Astrocyte (in vitro differentiated cells and primary cell): ENCODE results near the gene TMEM161A. TPM values are rescaled to one million over a fixed set of nuclear protein-coding genes. Genes with fewer than 3 reads are reported as not detected.
A peak's percentile ranks its signal among the peaks of the same experiment; 100 is the strongest.

Source experiments
- DNase-seq: peaks from one replicate; pipeline ENCODE4 v3.0.0-alpha.2; 2010; ENCODE audit warnings: low read depth
- FAIRE-seq: peaks from 2 replicates; lab custom pipeline; 2011; peaks lifted over from hg19 to GRCh38; lab: Jason Lieb, UNC
- H2AFZ ChIP-seq: 2 replicates; pipeline ENCODE4 v1.6.0; 2012; ENCODE audit warnings: low read depth, low read length, inconsistent platforms
- H3K27ac ChIP-seq: 2 replicates; pipeline ENCODE4 v1.5.1; 2011; ENCODE audit warnings: low read depth, low read length, inconsistent platforms
- H3K27me3 ChIP-seq: 2 replicates; pipeline ENCODE4 v1.6.0; 2011; ENCODE audit warnings: low read length, inconsistent platforms; ENCODE audit not compliant: insufficient read depth
- H3K36me3 ChIP-seq: 2 replicates; pipeline ENCODE4 v1.5.1; 2011; ENCODE audit warnings: low read length, inconsistent platforms; ENCODE audit not compliant: insufficient read depth
- H3K4me1 ChIP-seq: 2 replicates; pipeline ENCODE4 v1.5.1; 2011; ENCODE audit warnings: low read length, inconsistent platforms; ENCODE audit not compliant: insufficient read depth
- H3K4me2 ChIP-seq: 2 replicates; pipeline ENCODE4 v1.6.0; 2012; ENCODE audit warnings: low read length, inconsistent platforms
- H3K4me3 ChIP-seq: 2 replicates; pipeline ENCODE4 v1.5.1; 2011; ENCODE audit warnings: low read depth, mild to moderate bottlenecking, low read length, inconsistent platforms; ENCODE audit not compliant: insufficient read depth
- H3K79me2 ChIP-seq: 2 replicates; pipeline ENCODE4 v1.6.0; 2012; ENCODE audit warnings: mild to moderate bottlenecking, low read length, inconsistent platforms; ENCODE audit not compliant: insufficient read depth
- H3K9ac ChIP-seq: 2 replicates; pipeline ENCODE4 v1.6.0; 2012; ENCODE audit warnings: mild to moderate bottlenecking, low read length, inconsistent platforms
- H3K9me3 ChIP-seq: 2 replicates; pipeline ENCODE4 v1.5.1; 2012; ENCODE audit warnings: low read depth, mild to moderate bottlenecking, low read length, inconsistent platforms; ENCODE audit not compliant: insufficient read depth
- H4K20me1 ChIP-seq: 2 replicates; pipeline ENCODE4 v1.6.0; 2012; ENCODE audit warnings: low read length, inconsistent platforms; ENCODE audit not compliant: insufficient read depth
- H3K27ac Mint-ChIP-seq: one replicate; pipeline ENCODE4 v1.8.0; 2021; ENCODE audit warnings: mild to moderate bottlenecking, mixed read lengths; ENCODE audit not compliant: unreplicated experiment
- H3K27me3 Mint-ChIP-seq: one replicate; pipeline ENCODE4 v1.8.0; 2021; ENCODE audit warnings: low read depth, mixed read lengths; ENCODE audit not compliant: unreplicated experiment
- H3K36me3 Mint-ChIP-seq: one replicate; pipeline ENCODE4 v1.8.0; 2021; ENCODE audit warnings: low read depth, mixed read lengths; ENCODE audit not compliant: unreplicated experiment
- H3K4me1 Mint-ChIP-seq: one replicate; pipeline ENCODE4 v1.8.0; 2021; ENCODE audit warnings: low read depth, mixed read lengths; ENCODE audit not compliant: unreplicated experiment
- H3K4me3 Mint-ChIP-seq: one replicate; pipeline ENCODE4 v1.8.0; 2021; ENCODE audit warnings: mild to moderate bottlenecking, moderate library complexity, mixed read lengths; ENCODE audit not compliant: unreplicated experiment
- H3K9me3 Mint-ChIP-seq: one replicate; pipeline ENCODE4 v1.8.0; 2021; ENCODE audit warnings: mild to moderate bottlenecking, mixed read lengths; ENCODE audit not compliant: unreplicated experiment
- CTCF ChIP-seq: IDR thresholded peaks from 2 replicates; pipeline ENCODE4 v1.5.1; 2011; ENCODE audit warnings: low read depth, mild to moderate bottlenecking, inconsistent platforms, low read length, moderate library complexity; ENCODE audit not compliant: insufficient read depth
- EZH2 ChIP-seq: IDR thresholded peaks from 2 replicates; pipeline ENCODE4 v1.6.1; 2012; ENCODE audit warnings: mild to moderate bottlenecking, low read length, inconsistent platforms; ENCODE audit not compliant: insufficient read depth
- total RNA-seq: library from RNA; stranded (reverse); gene quantifications from 2 replicates; pipeline ENCODE4 v1.2.1, GENCODE V29; 2021

Gene TMEM161A
- total RNA-seq, 1 donor from 2014 or later = 27.2 TPM

GRCh38 chr19:19087676-19088075 lies 50.6 kb downstream of the TMEM161A start:
- TF ChIP-seq EZH2 = no peak
- TF ChIP-seq CTCF = no peak
- Histone ChIP-seq H3K79me2 (no peaks in the 10 kb centered on the region), H3K36me3 (no peaks in the 10 kb centered on the region), H3K9me3 (no peaks in the 10 kb centered on the region), H3K4me3 (no peak overlapping the region), H4K20me1 (peaks cover 10% of the 10 kb centered on the region), H3K9ac (no peak overlapping the region), H3K27ac (no peak overlapping the region), H3K4me1 (no peaks in the 10 kb centered on the region), H3K4me2 (no peak overlapping the region), H3K27me3 (no peaks in the 10 kb centered on the region), H2AFZ (no peak overlapping the region)
- Mint-ChIP-seq H3K27me3 (peaks cover 2% of the 10 kb centered on the region), H3K9me3 (no peaks in the 10 kb centered on the region), H3K4me1 (no peaks in the 10 kb centered on the region), H3K4me3 (no peak overlapping the region), H3K36me3 (peaks cover 5% of the 10 kb centered on the region), H3K27ac (no peak overlapping the region)
- FAIRE-seq = no peak
- no peak for DNase-seq

GRCh38 chr19:19083413-19084178 lies 54.7 kb downstream of the TMEM161A start:
- H3K27ac Mint-ChIP-seq = no peak overlapping the region
- no peak overlapping the region for H2AFZ ChIP-seq
- no peaks in the 10 kb centered on the region for H3K4me1 ChIP-seq
- no peaks in the 10 kb centered on the region for H3K4me1 Mint-ChIP-seq
- no peak overlapping the region for H3K9ac ChIP-seq
- peaks cover 33% of the 10 kb centered on the region for H4K20me1 ChIP-seq
- H3K4me3 ChIP-seq = no peak overlapping the region
- no peak for FAIRE-seq
- DNase-seq = no peak
- H3K9me3 ChIP-seq = no peaks in the 10 kb centered on the region
- no peaks in the 10 kb centered on the region for H3K9me3 Mint-ChIP-seq
- TF ChIP-seq EZH2 (no peak), CTCF (no peak)
- no peaks in the 10 kb centered on the region for H3K79me2 ChIP-seq
- H3K27me3 Mint-ChIP-seq = peaks cover 7% of the 10 kb centered on the region
- H3K4me2 ChIP-seq = no peak overlapping the region
- H3K4me3 Mint-ChIP-seq = no peak overlapping the region
- H3K27me3 ChIP-seq = no peaks in the 10 kb centered on the region
- peaks cover 10% of the 10 kb centered on the region for H3K36me3 Mint-ChIP-seq
- H3K27ac ChIP-seq = no peak overlapping the region
- H3K36me3 ChIP-seq = no peaks in the 10 kb centered on the region

- H3K9me3 Mint-ChIP-seq = no peaks in the 10 kb centered on the region
- no peaks in the 10 kb centered on the region for H3K4me1 ChIP-seq
- DNase-seq = peak; percentile 13
- no peak for TF ChIP-seq EZH2
- TF ChIP-seq CTCF = no peak
- no peak overlapping the region for H3K27ac ChIP-seq
- H3K9ac ChIP-seq = no peak overlapping the region
- no peaks in the 10 kb centered on the region for H3K36me3 ChIP-seq
- H2AFZ ChIP-seq = no peak overlapping the region
- H3K79me2 ChIP-seq = no peaks in the 10 kb centered on the region
- H3K27me3 Mint-ChIP-seq = peaks cover 7% of the 10 kb centered on the region
- no peak overlapping the region for H3K4me3 ChIP-seq
- H3K4me3 Mint-ChIP-seq = no peak overlapping the region
- peaks cover 35% of the 10 kb centered on the region for H4K20me1 ChIP-seq
- H3K9me3 ChIP-seq = no peaks in the 10 kb centered on the region
- H3K4me1 Mint-ChIP-seq = no peaks in the 10 kb centered on the region
- H3K4me2 ChIP-seq = no peak overlapping the region
- H3K36me3 Mint-ChIP-seq = peaks cover 17% of the 10 kb centered on the region
- H3K27me3 ChIP-seq = no peaks in the 10 kb centered on the region
- H3K27ac Mint-ChIP-seq = no peak overlapping the region
- FAIRE-seq = no peak
Measured at GRCh38 chr19:19081642-19082151, 56.6 kb downstream of the TMEM161A start.
